Erythroblast (primary cell): Measurements from ENCODE around the gene PRRT2.
A peak's percentile ranks its signal among the peaks of the same experiment; 100 is the strongest.

Experiments used
- DNase-seq, 2 experiments: peaks; one replicate each; lab custom pipeline; 2025; lab: John Stamatoyannopoulos, UW
- GATA1 ChIP-seq: IDR thresholded peaks from 2 replicates; pipeline ENCODE4 v1.6.1; 2011; ENCODE audit warnings: low read depth, mild to moderate bottlenecking, control low read depth, low read length, moderate library complexity
- POLR2A ChIP-seq: IDR thresholded peaks from 2 replicates; pipeline ENCODE4 v1.6.1; 2011; ENCODE audit warnings: mild to moderate bottlenecking, low read length

The PRRT2 gene

GRCh38 chr16:29805232-29806098 lies 6.5 kb upstream of the PRRT2 start:
- peak; percentile 99 for DNase-seq
- TF ChIP-seq GATA1 (no peak), POLR2A (peak; percentile 87)

DNA sequence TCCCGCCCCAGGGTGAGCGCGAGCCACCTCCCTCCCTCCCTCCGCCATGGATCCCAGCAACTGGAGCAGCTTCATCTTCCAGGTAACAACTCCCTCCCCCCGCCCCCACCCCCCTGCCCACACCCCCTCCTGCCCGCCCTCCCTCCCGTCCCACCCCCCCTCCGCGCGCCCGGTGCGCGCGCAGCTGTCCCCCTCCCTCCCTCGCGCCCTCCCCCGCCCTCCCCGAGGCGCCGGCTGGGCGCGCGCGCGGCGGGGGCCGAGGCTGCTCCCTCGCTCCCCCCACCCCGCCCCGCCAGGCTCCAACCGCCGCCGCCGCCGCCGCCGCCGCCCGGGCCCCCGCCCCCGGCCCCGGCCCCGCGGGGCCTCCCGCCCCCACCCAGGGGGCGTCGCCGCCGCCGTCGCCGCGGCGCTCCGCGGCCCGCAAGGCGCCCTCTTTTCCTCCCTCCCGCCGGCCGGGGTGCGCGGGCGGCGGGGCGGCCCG lies 5.9 kb upstream of the PRRT2 start, which contains the start of gene MAZ:
Gene MAZ (plus strand): TSS at position 431 of the 481 bp plus-strand sequence. CDS start 173 bp downstream, outside the sequence.
- TF ChIP-seq POLR2A (no peak), GATA1 (no peak)
- DNase-seq: peak; percentile 94 to 96

DNA sequence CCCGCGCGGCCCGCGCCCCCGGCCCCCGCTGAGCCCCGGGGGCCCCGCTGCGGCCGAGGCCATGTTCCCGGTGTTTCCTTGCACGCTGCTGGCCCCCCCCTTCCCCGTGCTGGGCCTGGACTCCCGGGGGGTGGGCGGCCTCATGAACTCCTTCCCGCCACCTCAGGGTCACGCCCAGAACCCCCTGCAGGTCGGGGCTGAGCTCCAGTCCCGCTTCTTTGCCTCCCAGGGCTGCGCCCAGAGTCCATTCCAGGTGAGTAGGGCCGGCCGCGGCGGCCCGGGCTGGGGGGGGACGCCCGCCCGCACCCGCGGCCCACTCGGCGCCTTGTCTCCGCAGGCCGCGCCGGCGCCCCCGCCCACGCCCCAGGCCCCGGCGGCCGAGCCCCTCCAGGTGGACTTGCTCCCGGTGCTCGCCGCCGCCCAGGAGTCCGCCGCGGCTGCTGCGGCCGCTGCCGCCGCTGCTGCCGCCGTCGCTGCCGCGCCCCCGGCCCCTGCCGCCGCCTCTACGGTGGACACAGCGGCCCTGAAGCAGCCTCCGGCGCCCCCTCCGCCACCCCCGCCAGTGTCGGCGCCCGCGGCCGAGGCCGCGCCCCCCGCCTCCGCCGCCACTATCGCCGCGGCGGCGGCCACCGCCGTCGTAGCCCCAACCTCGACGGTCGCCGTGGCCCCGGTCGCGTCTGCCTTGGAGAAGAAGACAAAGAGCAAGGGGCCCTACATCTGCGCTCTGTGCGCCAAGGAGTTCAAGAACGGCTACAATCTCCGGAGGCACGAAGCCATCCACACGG lies 5.2 kb upstream of the PRRT2 start:
- TF ChIP-seq GATA1 (no peak), POLR2A (no peak)
- peak; percentile 82 to 85 for DNase-seq

DNA sequence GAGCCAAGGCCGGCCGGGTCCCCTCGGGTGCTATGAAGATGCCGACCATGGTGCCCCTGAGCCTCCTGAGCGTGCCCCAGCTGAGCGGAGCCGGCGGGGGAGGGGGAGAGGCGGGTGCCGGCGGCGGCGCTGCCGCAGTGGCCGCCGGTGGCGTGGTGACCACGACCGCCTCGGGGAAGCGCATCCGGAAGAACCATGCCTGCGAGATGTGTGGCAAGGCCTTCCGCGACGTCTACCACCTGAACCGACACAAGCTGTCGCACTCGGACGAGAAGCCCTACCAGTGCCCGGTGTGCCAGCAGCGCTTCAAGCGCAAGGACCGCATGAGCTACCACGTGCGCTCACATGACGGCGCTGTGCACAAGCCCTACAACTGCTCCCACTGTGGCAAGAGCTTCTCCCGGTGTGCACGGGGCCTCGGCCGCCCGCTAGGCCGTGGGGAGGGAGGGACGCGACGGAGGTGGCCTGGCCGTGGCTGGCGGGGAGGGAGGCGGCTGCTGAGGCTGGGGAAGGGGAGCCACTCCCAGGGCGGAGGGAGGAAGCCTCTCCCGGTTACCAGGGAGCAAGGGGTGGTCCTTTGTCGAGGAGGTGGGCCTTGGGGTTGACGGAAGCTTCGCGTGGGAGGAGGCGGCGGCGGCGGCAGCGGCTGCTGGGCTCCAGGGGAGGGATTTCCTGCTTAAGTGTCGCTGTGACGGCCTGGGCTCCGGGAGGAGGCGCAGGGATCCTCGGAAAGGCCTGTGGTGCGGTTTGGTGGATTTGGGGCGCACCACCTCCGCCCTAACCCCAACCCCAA lies 4.4 kb upstream of the PRRT2 start:
- DNase-seq: peak; percentile 95
- TF ChIP-seq GATA1 (no peak), POLR2A (peak; percentile 93)

DNA sequence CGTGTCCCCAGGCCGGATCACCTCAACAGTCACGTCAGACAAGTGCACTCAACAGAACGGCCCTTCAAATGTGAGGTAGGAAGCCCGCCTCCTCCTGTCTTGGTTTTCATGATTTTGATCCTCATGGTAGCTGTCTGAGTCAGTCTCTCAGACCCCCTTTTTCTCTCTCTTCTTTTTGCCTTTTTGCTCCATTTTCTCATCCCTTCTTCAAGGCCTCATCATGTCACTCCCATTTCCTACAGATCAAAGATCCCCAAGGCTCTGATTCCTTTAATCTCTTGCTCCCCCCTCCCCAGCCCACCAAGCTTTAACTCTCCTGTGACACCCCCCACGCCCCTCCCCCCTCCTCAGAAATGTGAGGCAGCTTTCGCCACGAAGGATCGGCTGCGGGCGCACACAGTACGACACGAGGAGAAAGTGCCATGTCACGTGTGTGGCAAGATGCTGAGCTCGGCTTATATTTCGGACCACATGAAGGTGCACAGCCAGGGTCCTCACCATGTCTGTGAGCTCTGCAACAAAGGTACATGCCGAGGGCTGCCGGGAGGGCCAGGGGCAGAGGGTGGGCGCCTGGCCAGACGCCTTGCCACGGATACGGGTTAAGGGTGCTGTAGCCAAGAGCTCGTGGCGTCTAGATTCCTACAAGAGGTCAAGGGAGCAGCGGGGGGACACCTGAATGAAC lies 3.6 kb upstream of the PRRT2 start:
- TF ChIP-seq GATA1 (no peak), POLR2A (no peak)

DNA sequence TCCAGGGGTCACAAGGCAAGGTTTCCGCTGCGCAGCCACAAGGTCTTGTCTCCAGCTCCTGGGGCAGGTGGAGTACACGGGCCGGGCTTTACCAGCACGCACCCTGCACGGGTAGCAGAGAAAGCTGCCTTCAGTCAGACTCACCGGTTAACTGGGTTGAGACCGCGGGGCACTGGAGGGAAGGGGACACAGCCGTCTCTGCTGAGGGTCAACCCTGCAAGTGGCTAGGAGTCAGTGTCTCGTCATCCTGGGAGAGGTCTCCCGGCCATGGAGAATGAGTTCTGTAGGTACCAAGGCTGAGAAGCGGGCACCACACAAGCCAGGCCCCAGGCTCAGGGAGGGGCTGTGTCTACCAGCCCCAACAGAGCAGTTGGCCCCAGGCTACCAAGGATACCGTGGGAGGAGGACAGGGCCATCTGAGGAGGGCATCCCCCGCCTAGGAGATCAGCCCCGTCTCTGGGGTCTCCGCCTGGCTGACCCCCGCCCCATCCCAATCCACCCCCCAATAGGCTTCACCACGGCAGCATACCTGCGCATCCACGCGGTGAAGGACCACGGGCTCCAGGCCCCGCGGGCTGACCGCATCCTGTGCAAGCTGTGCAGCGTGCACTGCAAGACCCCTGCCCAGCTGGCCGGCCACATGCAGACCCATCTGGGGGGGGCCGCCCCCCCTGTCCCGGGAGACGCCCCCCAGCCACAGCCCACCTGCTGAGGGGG lies 2.8 kb upstream of the PRRT2 start:
- DNase-seq: no peak

More for the DNA sequence above, 3.6 kb upstream of the PRRT2 start:
- DNase-seq: no peak

DNA sequence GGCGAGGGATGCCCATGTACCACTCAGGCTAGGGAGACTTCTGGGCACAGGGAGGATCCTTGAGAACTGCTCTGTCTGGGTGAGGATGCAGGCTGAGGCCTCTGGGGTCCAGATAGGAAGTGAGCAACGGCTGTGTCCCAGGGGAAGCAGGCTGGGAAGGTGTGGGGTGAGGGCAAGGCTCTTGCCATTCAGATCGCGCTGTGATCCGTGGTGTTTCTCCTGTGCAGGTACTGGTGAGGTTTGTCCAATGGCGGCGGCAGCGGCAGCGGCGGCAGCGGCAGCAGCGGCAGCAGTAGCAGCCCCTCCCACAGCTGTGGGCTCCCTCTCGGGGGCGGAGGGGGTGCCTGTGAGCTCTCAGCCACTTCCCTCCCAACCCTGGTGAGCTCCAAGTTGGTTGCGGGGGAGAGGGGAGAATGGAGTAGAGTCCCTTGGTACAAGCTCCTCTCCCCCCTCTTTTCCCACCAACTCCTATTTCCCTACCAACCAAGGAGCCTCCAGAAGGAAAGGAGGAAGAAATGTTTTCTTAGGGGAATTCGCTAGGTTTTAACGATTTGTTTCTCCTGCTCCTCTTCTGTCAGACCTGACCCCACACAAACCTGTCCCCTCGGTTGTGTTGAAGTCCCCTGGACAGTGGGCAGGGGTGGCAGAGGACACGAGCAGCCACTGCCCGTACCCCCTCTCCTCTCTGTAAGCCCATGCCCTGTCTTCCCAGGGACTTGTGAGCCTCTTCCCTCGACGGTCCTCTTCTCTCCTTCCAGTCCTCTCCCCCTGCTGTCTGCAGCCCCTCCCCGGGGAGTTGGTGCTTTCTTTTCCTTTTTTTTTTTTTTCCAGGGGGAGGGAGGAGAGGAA lies 1.9 kb upstream of the PRRT2 start:
- no peak for TF ChIP-seq POLR2A
- no peak for TF ChIP-seq GATA1
- no peak for DNase-seq

More for the DNA sequence above, 2.8 kb upstream of the PRRT2 start:
- TF ChIP-seq GATA1 (no peak), POLR2A (no peak)

DNA sequence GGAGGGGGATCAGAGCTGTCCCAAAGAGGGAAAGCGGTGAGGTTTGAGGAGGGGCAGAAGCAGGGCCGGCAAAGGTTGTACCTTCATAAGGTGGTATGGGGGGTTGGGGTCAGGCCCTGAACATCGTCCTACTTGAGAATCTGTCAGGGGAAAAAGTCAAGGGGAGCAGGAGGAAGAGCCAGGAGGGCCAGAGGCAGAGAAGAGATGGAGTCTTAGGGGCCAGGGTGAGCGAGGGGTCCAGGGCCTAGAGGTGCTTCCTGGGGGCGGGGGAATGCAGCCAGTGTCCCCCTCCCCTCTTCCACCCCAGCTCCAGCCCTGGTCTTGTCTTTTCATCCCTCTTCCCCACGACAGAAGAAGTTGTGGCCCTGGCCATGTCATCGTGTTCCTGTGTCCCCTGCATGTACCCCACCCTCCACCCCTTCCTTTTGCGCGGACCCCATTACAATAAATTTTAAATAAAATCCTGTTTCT lies 1.3 kb upstream of the PRRT2 start:
- TF ChIP-seq POLR2A (no peak), GATA1 (no peak)

DNA sequence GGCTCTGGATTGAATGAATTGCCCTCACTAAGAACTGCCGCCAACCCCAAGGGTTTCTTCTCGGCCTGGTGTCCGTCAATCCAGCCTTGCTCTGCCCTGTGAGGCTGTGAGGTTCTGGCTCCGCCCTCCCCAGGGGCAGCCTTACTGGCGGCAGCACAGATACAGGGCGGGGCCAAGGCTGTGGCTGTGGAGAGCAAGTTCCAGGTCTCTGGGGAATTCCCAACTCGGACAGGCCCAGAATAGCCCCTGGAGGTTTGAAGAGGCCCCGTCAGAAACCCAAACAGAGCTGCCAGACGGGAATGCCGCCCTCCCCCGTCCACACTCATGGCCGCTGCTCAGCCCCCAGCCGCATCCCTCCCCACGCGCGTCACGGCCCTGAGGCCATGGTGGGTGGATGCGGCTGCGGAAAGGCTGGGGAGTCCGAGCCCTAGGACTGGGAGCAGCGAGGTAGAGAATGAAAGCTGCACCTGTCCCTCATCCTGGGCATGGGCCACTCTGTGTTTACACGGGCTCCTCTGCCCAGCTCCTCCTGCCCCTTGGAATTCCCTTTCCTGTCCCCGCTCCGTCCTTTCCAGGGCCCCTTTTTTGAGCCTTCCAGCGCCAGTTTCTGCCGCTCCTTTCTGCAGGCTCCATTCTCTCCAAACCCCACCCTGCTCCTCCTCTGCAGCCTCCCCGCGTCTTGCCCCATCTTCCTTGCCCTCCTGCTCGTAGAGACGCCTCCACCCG lies 660 bp upstream of the PRRT2 start:
- peak; percentile 65 for TF ChIP-seq POLR2A
- no peak for TF ChIP-seq GATA1
- DNase-seq: peak; percentile 84 to 85

More for the DNA sequence above, 1.3 kb upstream of the PRRT2 start:
- DNase-seq: no peak
